DND-41 (cell line): Measurements from ENCODE around the gene PRKAB1.

Experiments used
- ATAC-seq: fragments of 200-7000 bp; cut with Tn5 transposase; 3 replicates; pipeline ENCODE4 v1.9.1; 2021; ENCODE audit warnings: low read depth; ENCODE audit not compliant: insufficient read depth
- DNase-seq: peaks from one replicate; pipeline ENCODE4 v3.0.0-alpha.2; 2020
- H2AFZ ChIP-seq: 2 replicates; pipeline ENCODE4 v1.6.0; 2012; ENCODE audit warnings: low read depth, low read length
- H3K27ac ChIP-seq: 2 replicates; pipeline ENCODE4 v1.5.1; 2012; ENCODE audit warnings: low read length, inconsistent platforms
- H3K27me3 ChIP-seq: fragments of 200-600 bp; sonication (generic); 2 replicates; pipeline ENCODE4 v1.6.0; 2012; ENCODE audit warnings: low read length, mild to moderate bottlenecking, inconsistent platforms; ENCODE audit not compliant: insufficient read depth, poor library complexity
- H3K36me3 ChIP-seq: 2 replicates; pipeline ENCODE4 v1.5.1; 2012; ENCODE audit warnings: low read length, inconsistent platforms; ENCODE audit not compliant: insufficient read depth
- H3K4me1 ChIP-seq: 2 replicates; pipeline ENCODE4 v1.5.1; 2012; ENCODE audit warnings: mild to moderate bottlenecking, low read length; ENCODE audit not compliant: insufficient read depth
- H3K4me2 ChIP-seq: 2 replicates; pipeline ENCODE4 v1.6.0; 2012; ENCODE audit warnings: mild to moderate bottlenecking, moderate library complexity, low read length, inconsistent platforms; ENCODE audit not compliant: insufficient read depth
- H3K4me3 ChIP-seq, 2 experiments: fragments of 200-600 bp in 1 of 2; shearing (Covaris generic) in 1 of 2; 2 replicates each; pipeline ENCODE4 v1.5.1; 2012 to 2016; ENCODE audit warnings: inconsistent platforms in 2 of 2, low read length in 2 of 2, mild to moderate bottlenecking in 2 of 2, low read depth in 1 of 2, moderate library complexity in 1 of 2
- H3K79me2 ChIP-seq: 2 replicates; pipeline ENCODE4 v1.6.0; 2012; ENCODE audit warnings: low read length, inconsistent platforms; ENCODE audit not compliant: insufficient read depth
- H3K9ac ChIP-seq: 2 replicates; pipeline ENCODE4 v1.6.0; 2012; ENCODE audit warnings: low read depth, mild to moderate bottlenecking, inconsistent platforms, low read length, moderate library complexity
- H3K9me3 ChIP-seq: 2 replicates; pipeline ENCODE4 v1.5.1; 2012; ENCODE audit warnings: low read length, moderate library complexity, mild to moderate bottlenecking, inconsistent platforms; ENCODE audit not compliant: insufficient read depth, severe bottlenecking
- H4K20me1 ChIP-seq: 2 replicates; pipeline ENCODE4 v1.6.0; 2012; ENCODE audit warnings: low read length; ENCODE audit not compliant: insufficient read depth
- EZH2 ChIP-seq: IDR thresholded peaks from 3 replicates; pipeline ENCODE4 v1.6.1; 2012; ENCODE audit warnings: borderline replicate concordance, low read depth, mild to moderate bottlenecking, moderate library complexity, low read length, inconsistent platforms; ENCODE audit not compliant: severe bottlenecking
- TF ChIP-seq, protein P1 (sequence below): IDR thresholded peaks from 2 replicates; pipeline ENCODE4 v1.5.1; 2012; ENCODE audit warnings: borderline replicate concordance, low read length, moderate library complexity, mild to moderate bottlenecking; ENCODE audit not compliant: poor library complexity, severe bottlenecking; ENCODE audit errors: extremely low read depth

Gene PRKAB1

DNA sequence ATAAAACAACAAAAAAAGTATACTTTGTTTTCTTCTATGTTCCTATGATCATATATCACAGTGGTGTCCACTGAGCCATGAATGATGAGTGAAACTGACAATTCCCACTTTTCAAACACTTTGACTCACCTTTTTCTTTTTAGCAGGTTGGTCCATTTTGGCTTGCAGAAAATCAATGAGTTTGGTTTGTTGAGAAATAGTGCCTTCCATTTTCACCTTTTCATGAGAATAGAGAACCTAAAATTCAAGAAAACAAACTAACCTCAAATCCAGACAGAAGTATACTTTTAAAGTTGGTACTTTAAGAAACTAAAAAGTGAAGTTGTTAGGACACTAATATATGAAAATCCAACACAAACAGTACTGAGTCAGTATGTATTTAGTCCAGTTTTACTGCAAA is 52.4 kb downstream of the PRKAB1 start:
- DNase-seq (no peak), ATAC-seq (no peak)
- H2AFZ ChIP-seq, result no peak overlapping the region
- no peak overlapping the region for H3K4me3 ChIP-seq
- no peaks in the 10 kb centered on the region for H3K4me1 ChIP-seq
- H3K9ac ChIP-seq, result no peak overlapping the region
- H3K9me3 ChIP-seq, result no peaks in the 10 kb centered on the region
- peaks cover 78% of the 10 kb centered on the region for H3K36me3 ChIP-seq
- no peak overlapping the region for H3K4me2 ChIP-seq
- TF ChIP-seq, protein P1, sequence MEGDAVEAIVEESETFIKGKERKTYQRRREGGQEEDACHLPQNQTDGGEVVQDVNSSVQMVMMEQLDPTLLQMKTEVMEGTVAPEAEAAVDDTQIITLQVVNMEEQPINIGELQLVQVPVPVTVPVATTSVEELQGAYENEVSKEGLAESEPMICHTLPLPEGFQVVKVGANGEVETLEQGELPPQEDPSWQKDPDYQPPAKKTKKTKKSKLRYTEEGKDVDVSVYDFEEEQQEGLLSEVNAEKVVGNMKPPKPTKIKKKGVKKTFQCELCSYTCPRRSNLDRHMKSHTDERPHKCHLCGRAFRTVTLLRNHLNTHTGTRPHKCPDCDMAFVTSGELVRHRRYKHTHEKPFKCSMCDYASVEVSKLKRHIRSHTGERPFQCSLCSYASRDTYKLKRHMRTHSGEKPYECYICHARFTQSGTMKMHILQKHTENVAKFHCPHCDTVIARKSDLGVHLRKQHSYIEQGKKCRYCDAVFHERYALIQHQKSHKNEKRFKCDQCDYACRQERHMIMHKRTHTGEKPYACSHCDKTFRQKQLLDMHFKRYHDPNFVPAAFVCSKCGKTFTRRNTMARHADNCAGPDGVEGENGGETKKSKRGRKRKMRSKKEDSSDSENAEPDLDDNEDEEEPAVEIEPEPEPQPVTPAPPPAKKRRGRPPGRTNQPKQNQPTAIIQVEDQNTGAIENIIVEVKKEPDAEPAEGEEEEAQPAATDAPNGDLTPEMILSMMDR, result no peak
- TF ChIP-seq EZH2, result no peak
- H3K27me3 ChIP-seq, result no peaks in the 10 kb centered on the region
- no peaks in the 10 kb centered on the region for H4K20me1 ChIP-seq
- H3K27ac ChIP-seq, result no peak overlapping the region
- no peaks in the 10 kb centered on the region for H3K79me2 ChIP-seq

- Histone ChIP-seq H3K9ac (no peak overlapping the region), H3K36me3 (peaks cover 77% of the 10 kb centered on the region), H3K79me2 (no peaks in the 10 kb centered on the region), H2AFZ (no peak overlapping the region), H3K4me1 (no peaks in the 10 kb centered on the region), H3K27me3 (no peaks in the 10 kb centered on the region), H3K4me3 (no peak overlapping the region), H3K4me2 (no peak overlapping the region), H4K20me1 (no peaks in the 10 kb centered on the region), H3K27ac (no peak overlapping the region), H3K9me3 (no peaks in the 10 kb centered on the region)
- DNase-seq (no peak), ATAC-seq (no peak)
- TF ChIP-seq EZH2, result no peak
- TF ChIP-seq, protein P1, result no peak
These were observed 53.4 kb downstream of the PRKAB1 start for GRCh38 chr12:119721306-119721705.

GRCh38 chr12:119725523-119725922 is 57.6 kb downstream of the PRKAB1 start:
- no peak overlapping the region for H3K27ac ChIP-seq
- H3K79me2 ChIP-seq, result no peaks in the 10 kb centered on the region
- TF ChIP-seq, protein P1, result no peak
- TF ChIP-seq EZH2, result no peak
- H2AFZ ChIP-seq, result no peak overlapping the region
- ATAC-seq (no peak), DNase-seq (no peak)
- no peak overlapping the region for H3K4me3 ChIP-seq
- H3K9me3 ChIP-seq, result no peaks in the 10 kb centered on the region
- H3K27me3 ChIP-seq, result no peaks in the 10 kb centered on the region
- H3K4me1 ChIP-seq, result no peaks in the 10 kb centered on the region
- H3K4me2 ChIP-seq, result no peak overlapping the region
- no peaks in the 10 kb centered on the region; the same call in 1 of the 2 replicates for H4K20me1 ChIP-seq
- no peak overlapping the region for H3K9ac ChIP-seq
- peaks cover 76% of the 10 kb centered on the region for H3K36me3 ChIP-seq
